Anterior cingulate cortex (tissue), 58 donors: Measurements from ENCODE around the gene BOC.

Experiments used
- DNase-seq, 58 donors: peaks; one replicate each; lab custom pipeline; 2025; lab: John Stamatoyannopoulos, UW

The BOC gene

GRCh38 chr3:113183748-113184661, 27.4 kb upstream of the BOC start:
- no peak for DNase-seq

- DNase-seq = no peak
Measured at GRCh38 chr3:113185194-113185835, 26.0 kb upstream of the BOC start.

- DNase-seq = no peak
Measured at GRCh38 chr3:113186566-113186965, 24.8 kb upstream of the BOC start.

- peak in 2 of 58 donors; percentile 5 to 23 for DNase-seq
Measured at GRCh38 chr3:113193288-113193687, 18.1 kb upstream of the BOC start.

- DNase-seq = no peak
Measured at GRCh38 chr3:113193719-113194118, 17.6 kb upstream of the BOC start.

- peak in 5 of 58 donors; percentile 9 to 29 (median 14) for DNase-seq
Measured at GRCh38 chr3:113194823-113195401, 16.4 kb upstream of the BOC start.

GRCh38 chr3:113200351-113200750, 11.0 kb upstream of the BOC start:
- no peak for DNase-seq

- DNase-seq = no peak
Measured at GRCh38 chr3:113200946-113201345, 10.4 kb upstream of the BOC start.

- no peak for DNase-seq
Measured at GRCh38 chr3:113204371-113204770, 7.0 kb upstream of the BOC start.

GRCh38 chr3:113205481-113205880, 5.9 kb upstream of the BOC start:
- no peak for DNase-seq

GRCh38 chr3:113210604-113211329, 590 bp upstream of the BOC start:
- DNase-seq = no peak

- DNase-seq = peak in 9 of 58 donors; percentile 7 to 38 (median 29)
Measured at GRCh38 chr3:113212150-113212843, 940 bp downstream of the BOC start.

- peak in 1 of 58 donors; percentile 4 for DNase-seq
Measured at GRCh38 chr3:113212844-113213375, 1.6 kb downstream of the BOC start.

- DNase-seq = no peak
Measured at GRCh38 chr3:113213896-113214587, 2.7 kb downstream of the BOC start.

GRCh38 chr3:113214917-113215595, 3.7 kb downstream of the BOC start:
- no peak for DNase-seq

GRCh38 chr3:113216393-113216792, 5.0 kb downstream of the BOC start:
- DNase-seq = no peak

GRCh38 chr3:113218011-113218680, 6.8 kb downstream of the BOC start:
- DNase-seq = no peak

GRCh38 chr3:113218681-113219045, 7.3 kb downstream of the BOC start:
- no peak for DNase-seq
